ENCODE results near the gene KCNK6.

The KCNK6 gene

DNA sequence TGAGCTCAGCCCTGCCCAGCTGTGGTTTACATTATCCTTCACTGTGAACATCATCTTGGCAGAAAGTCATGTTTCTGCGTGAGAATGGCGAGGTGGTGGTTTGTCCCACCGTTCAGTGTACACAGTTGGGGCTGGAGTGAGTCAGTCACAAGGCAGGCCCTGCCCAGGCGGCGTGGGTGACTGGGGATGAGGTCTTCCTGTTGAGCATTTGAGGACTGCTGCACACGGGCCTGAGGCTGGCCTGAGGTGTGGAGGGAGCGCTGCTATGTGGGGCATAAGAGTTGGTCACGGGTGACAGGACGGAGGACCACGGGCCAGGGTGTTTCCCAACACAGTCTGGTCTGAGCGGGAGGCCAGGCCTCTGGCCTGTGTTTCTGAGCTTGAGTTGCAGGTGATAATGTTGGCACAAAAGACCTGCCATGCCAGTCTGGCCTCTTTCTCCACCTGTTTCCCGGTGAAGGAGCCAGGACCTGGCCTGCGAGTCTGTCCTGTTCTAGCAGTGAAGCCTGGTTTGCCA lies 29.0 kb upstream of the KCNK6 start:
- Histone ChIP-seq H2BK15ac (ENCODE audit: low read length) (no peak overlapping the region), H2AK5ac (ENCODE audit: low read depth, low read length) (no peak overlapping the region), H3K9ac (ENCODE audit: low read depth, low read length, poor library complexity) (no peak overlapping the region), H4K91ac (ENCODE audit: low read depth, low read length, poor library complexity) (no peak overlapping the region), H3K4me2 (ENCODE audit: insufficient read depth, low read length, poor library complexity, severe bottlenecking) (no peak overlapping the region), H3K27ac (replicated peaks; ENCODE audit: low read length) (no peak overlapping the region), H3K9me3 (replicated peaks in 1 of 2; ENCODE audit: control insufficient read depth in 2 of 2, insufficient read depth in 1 of 2, low read depth in 1 of 2, low read length in 2 of 2) (no peaks in the 10 kb centered on the region), H3K27me3 (ENCODE audit: control insufficient read depth in 3 of 3, insufficient read depth in 3 of 3, low read depth in 1 of 3, low read length in 3 of 3) (no peaks in the 10 kb centered on the region), H3K18ac (ENCODE audit: low read length) (peak overlapping the region; percentile 29), H3K79me1 (ENCODE audit: low read depth, low read length) (no peaks in the 10 kb centered on the region), H4K8ac (ENCODE audit: low read depth, low read length) (no peak overlapping the region), H3K4me1 (ENCODE audit: control insufficient read depth in 2 of 2, insufficient read depth in 1 of 2, low read depth in 1 of 2, low read length in 2 of 2) (peaks cover 15 to 28% of the 10 kb centered on the region in 2 donors), H2AFZ (ENCODE audit: low read length) (peak overlapping the region; percentile 66), H2BK12ac (ENCODE audit: low read length) (no peak overlapping the region), H2BK5ac (ENCODE audit: low read length) (no peak overlapping the region), H3K36me3 (replicated peaks in 1 of 2; ENCODE audit: control insufficient read depth in 2 of 2, insufficient read depth in 2 of 2, low read length in 2 of 2) (peaks cover 0 to 3% of the 10 kb centered on the region in 2 donors), H3K4me3 (ENCODE audit: low read length in 2 of 2) (peak overlapping the region in 1 of 2 donors; percentile 42), H3K23ac (ENCODE audit: low read depth, low read length, poor library complexity) (peak overlapping the region; percentile 18), H3K14ac (ENCODE audit: low read length) (no peak overlapping the region), H2BK120ac (ENCODE audit: low read depth, low read length) (no peak overlapping the region), H3K4ac (ENCODE audit: low read length) (no peak overlapping the region)
- no peak for DNase-seq (ENCODE audit: low spot score)
- WGBS, 2 donors (ENCODE audit: extremely low coverage in 2 of 2, insufficient read length in 2 of 2, insufficient replicate concordance in 1 of 2): no CpG with 5 or more reads among the region's 13 CpGs

DNA sequence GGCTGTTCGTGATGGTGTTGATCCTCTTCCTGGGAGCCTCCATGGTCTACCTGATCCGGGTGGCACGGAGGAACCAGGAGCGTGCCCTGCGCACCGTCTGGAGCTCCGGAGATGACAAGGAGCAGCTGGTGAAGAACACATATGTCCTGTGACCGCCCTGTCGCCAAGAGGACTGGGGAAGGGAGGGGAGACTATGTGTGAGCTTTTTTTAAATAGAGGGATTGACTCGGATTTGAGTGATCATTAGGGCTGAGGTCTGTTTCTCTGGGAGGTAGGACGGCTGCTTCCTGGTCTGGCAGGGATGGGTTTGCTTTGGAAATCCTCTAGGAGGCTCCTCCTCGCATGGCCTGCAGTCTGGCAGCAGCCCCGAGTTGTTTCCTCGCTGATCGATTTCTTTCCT lies 27.8 kb upstream of the KCNK6 start:
- no CpG with 5 or more reads among the region's 15 CpGs for WGBS, 2 donors (ENCODE audit: extremely low coverage in 2 of 2, insufficient read length in 2 of 2, insufficient replicate concordance in 1 of 2)
- H3K23ac ChIP-seq (ENCODE audit: low read depth, low read length, poor library complexity): peak overlapping the region; percentile 73
- no peak for DNase-seq (ENCODE audit: low spot score)

DNA sequence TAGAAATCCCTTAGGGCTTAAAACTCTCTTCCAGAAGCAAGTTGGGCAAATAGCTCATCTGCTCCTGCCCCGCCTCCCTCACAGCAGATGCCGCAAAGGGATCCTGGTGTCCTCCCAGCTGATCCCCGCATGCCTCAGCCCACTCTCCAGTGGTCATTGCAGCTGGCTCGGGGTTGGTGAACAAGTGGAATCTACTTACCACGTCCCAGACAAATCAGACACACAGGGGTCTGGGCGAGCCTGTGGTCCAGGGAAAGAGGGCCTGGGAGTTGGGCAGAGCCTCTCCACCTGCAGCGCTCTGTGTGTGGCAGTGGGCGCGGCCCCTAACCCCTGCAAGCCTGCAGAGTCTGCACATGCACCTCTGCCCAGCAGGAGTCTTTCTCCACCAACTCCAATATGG lies 26.4 kb upstream of the KCNK6 start:
- no peak overlapping the region for H2BK12ac ChIP-seq (ENCODE audit: low read length)
- H4K8ac ChIP-seq (ENCODE audit: low read depth, low read length): no peak overlapping the region
- H2AFZ ChIP-seq (ENCODE audit: low read length): no peak overlapping the region
- no peaks in the 10 kb centered on the region for H3K27me3 ChIP-seq (ENCODE audit: control insufficient read depth in 3 of 3, insufficient read depth in 3 of 3, low read depth in 1 of 3, low read length in 3 of 3)
- H3K4ac ChIP-seq (ENCODE audit: low read length): no peak overlapping the region
- no peaks in the 10 kb centered on the region for H3K79me1 ChIP-seq (ENCODE audit: low read depth, low read length)
- H3K23ac ChIP-seq (ENCODE audit: low read depth, low read length, poor library complexity): no peak overlapping the region
- no peak for DNase-seq (ENCODE audit: low spot score)
- no peaks in the 10 kb centered on the region for H3K9me3 ChIP-seq (replicated peaks in 1 of 2; ENCODE audit: control insufficient read depth in 2 of 2, insufficient read depth in 1 of 2, low read depth in 1 of 2, low read length in 2 of 2)
- H2BK5ac ChIP-seq (ENCODE audit: low read length): no peak overlapping the region
- no peak overlapping the region for H3K4me2 ChIP-seq (ENCODE audit: insufficient read depth, low read length, poor library complexity, severe bottlenecking)
- peaks cover 0 to 3% of the 10 kb centered on the region in 2 donors for H3K36me3 ChIP-seq (replicated peaks in 1 of 2; ENCODE audit: control insufficient read depth in 2 of 2, insufficient read depth in 2 of 2, low read length in 2 of 2)
- H3K4me1 ChIP-seq (ENCODE audit: control insufficient read depth in 2 of 2, insufficient read depth in 1 of 2, low read depth in 1 of 2, low read length in 2 of 2): peaks cover 8 to 20% of the 10 kb centered on the region in 2 donors
- H2AK5ac ChIP-seq (ENCODE audit: low read depth, low read length): no peak overlapping the region
- no peak overlapping the region for H3K9ac ChIP-seq (ENCODE audit: low read depth, low read length, poor library complexity)
- no peak overlapping the region for H3K14ac ChIP-seq (ENCODE audit: low read length)
- no CpG with 5 or more reads among the region's 9 CpGs for WGBS, 2 donors (ENCODE audit: extremely low coverage in 2 of 2, insufficient read length in 2 of 2, insufficient replicate concordance in 1 of 2)
- H3K27ac ChIP-seq (replicated peaks; ENCODE audit: low read length): no peak overlapping the region
- H3K18ac ChIP-seq (ENCODE audit: low read length): no peak overlapping the region
- H2BK15ac ChIP-seq (ENCODE audit: low read length): no peak overlapping the region
- no peak overlapping the region for H4K91ac ChIP-seq (ENCODE audit: low read depth, low read length, poor library complexity)
- no peak overlapping the region for H3K4me3 ChIP-seq (ENCODE audit: low read length in 2 of 2)
- H2BK120ac ChIP-seq (ENCODE audit: low read depth, low read length): no peak overlapping the region

More for the DNA sequence above, 27.8 kb upstream of the KCNK6 start:
- H2BK120ac ChIP-seq (ENCODE audit: low read depth, low read length): no peak overlapping the region
- H2BK12ac ChIP-seq (ENCODE audit: low read length): no peak overlapping the region
- H3K14ac ChIP-seq (ENCODE audit: low read length): no peak overlapping the region
- H2AK5ac ChIP-seq (ENCODE audit: low read depth, low read length): no peak overlapping the region
- peaks cover 0 to 3% of the 10 kb centered on the region in 2 donors for H3K36me3 ChIP-seq (replicated peaks in 1 of 2; ENCODE audit: control insufficient read depth in 2 of 2, insufficient read depth in 2 of 2, low read length in 2 of 2)
- no peak overlapping the region for H2BK15ac ChIP-seq (ENCODE audit: low read length)
- no peak overlapping the region for H2BK5ac ChIP-seq (ENCODE audit: low read length)
- no peaks in the 10 kb centered on the region for H3K79me1 ChIP-seq (ENCODE audit: low read depth, low read length)
- peaks cover 15 to 28% of the 10 kb centered on the region in 2 donors for H3K4me1 ChIP-seq (ENCODE audit: control insufficient read depth in 2 of 2, insufficient read depth in 1 of 2, low read depth in 1 of 2, low read length in 2 of 2)
- H3K4me3 ChIP-seq (ENCODE audit: low read length in 2 of 2): no peak overlapping the region
- no peak overlapping the region for H3K18ac ChIP-seq (ENCODE audit: low read length)
- no peak overlapping the region for H3K4me2 ChIP-seq (ENCODE audit: insufficient read depth, low read length, poor library complexity, severe bottlenecking)
- H3K9me3 ChIP-seq (replicated peaks in 1 of 2; ENCODE audit: control insufficient read depth in 2 of 2, insufficient read depth in 1 of 2, low read depth in 1 of 2, low read length in 2 of 2): no peaks in the 10 kb centered on the region
- no peaks in the 10 kb centered on the region for H3K27me3 ChIP-seq (ENCODE audit: control insufficient read depth in 3 of 3, insufficient read depth in 3 of 3, low read depth in 1 of 3, low read length in 3 of 3)
- no peak overlapping the region for H4K8ac ChIP-seq (ENCODE audit: low read depth, low read length)
- H3K9ac ChIP-seq (ENCODE audit: low read depth, low read length, poor library complexity): no peak overlapping the region
- no peak overlapping the region for H4K91ac ChIP-seq (ENCODE audit: low read depth, low read length, poor library complexity)
- no peak overlapping the region for H3K4ac ChIP-seq (ENCODE audit: low read length)
- peak overlapping the region; percentile 56 for H2AFZ ChIP-seq (ENCODE audit: low read length)
- no peak overlapping the region for H3K27ac ChIP-seq (replicated peaks; ENCODE audit: low read length)

DNA sequence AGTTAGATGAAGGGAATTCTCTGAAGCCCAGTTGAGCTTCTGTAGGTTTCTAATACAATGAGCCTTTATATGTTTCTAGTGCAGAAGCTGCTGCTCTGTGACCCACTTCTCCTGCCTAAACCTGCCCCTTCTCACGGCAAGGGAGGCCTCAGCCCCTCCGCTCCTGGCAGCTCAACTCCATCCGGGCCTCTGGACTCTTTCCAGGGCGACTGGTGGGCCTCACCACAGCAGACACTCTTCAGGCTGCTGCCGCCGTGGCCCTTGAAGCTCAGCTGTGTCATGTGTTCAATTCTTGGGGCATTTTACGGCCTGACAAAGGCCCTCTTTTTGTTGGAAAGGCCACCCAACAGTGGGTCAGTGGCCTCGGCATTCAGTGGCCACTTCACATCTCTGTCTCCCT lies 25.6 kb upstream of the KCNK6 start:
- Histone ChIP-seq H3K4ac (ENCODE audit: low read length) (no peak overlapping the region), H3K9me3 (replicated peaks in 1 of 2; ENCODE audit: control insufficient read depth in 2 of 2, insufficient read depth in 1 of 2, low read depth in 1 of 2, low read length in 2 of 2) (no peaks in the 10 kb centered on the region), H3K79me1 (ENCODE audit: low read depth, low read length) (no peaks in the 10 kb centered on the region), H2BK5ac (ENCODE audit: low read length) (no peak overlapping the region), H3K18ac (ENCODE audit: low read length) (no peak overlapping the region), H4K8ac (ENCODE audit: low read depth, low read length) (no peak overlapping the region), H2AK5ac (ENCODE audit: low read depth, low read length) (no peak overlapping the region), H3K4me3 (ENCODE audit: low read length in 2 of 2) (no peak overlapping the region), H3K23ac (ENCODE audit: low read depth, low read length, poor library complexity) (no peak overlapping the region), H4K91ac (ENCODE audit: low read depth, low read length, poor library complexity) (no peak overlapping the region), H2AFZ (ENCODE audit: low read length) (peak overlapping the region; percentile 59), H2BK12ac (ENCODE audit: low read length) (no peak overlapping the region), H3K4me1 (ENCODE audit: control insufficient read depth in 2 of 2, insufficient read depth in 1 of 2, low read depth in 1 of 2, low read length in 2 of 2) (peaks cover 5 to 15% of the 10 kb centered on the region in 2 donors), H3K27me3 (ENCODE audit: control insufficient read depth in 3 of 3, insufficient read depth in 3 of 3, low read depth in 1 of 3, low read length in 3 of 3) (peaks cover 0 to 2% (median 0%) of the 10 kb centered on the region in 3 experiments), H2BK15ac (ENCODE audit: low read length) (no peak overlapping the region), H3K4me2 (ENCODE audit: insufficient read depth, low read length, poor library complexity, severe bottlenecking) (no peak overlapping the region), H3K9ac (ENCODE audit: low read depth, low read length, poor library complexity) (no peak overlapping the region), H3K36me3 (replicated peaks in 1 of 2; ENCODE audit: control insufficient read depth in 2 of 2, insufficient read depth in 2 of 2, low read length in 2 of 2) (peaks cover 0 to 3% of the 10 kb centered on the region in 2 donors), H2BK120ac (ENCODE audit: low read depth, low read length) (no peak overlapping the region), H3K14ac (ENCODE audit: low read length) (no peak overlapping the region), H3K27ac (replicated peaks; ENCODE audit: low read length) (no peak overlapping the region)
- no peak for DNase-seq (ENCODE audit: low spot score)
- no CpG with 5 or more reads among the region's 8 CpGs for WGBS, 2 donors (ENCODE audit: extremely low coverage in 2 of 2, insufficient read length in 2 of 2, insufficient replicate concordance in 1 of 2)
